LoVo (cell line): ENCODE data around the gene HOXB5.

Source experiments
- DNase-seq: peaks from one replicate; pipeline ENCODE4 v3.0.0-alpha.2; 2016; ENCODE audit warnings: low spot score

HOXB5 gene

DNA sequence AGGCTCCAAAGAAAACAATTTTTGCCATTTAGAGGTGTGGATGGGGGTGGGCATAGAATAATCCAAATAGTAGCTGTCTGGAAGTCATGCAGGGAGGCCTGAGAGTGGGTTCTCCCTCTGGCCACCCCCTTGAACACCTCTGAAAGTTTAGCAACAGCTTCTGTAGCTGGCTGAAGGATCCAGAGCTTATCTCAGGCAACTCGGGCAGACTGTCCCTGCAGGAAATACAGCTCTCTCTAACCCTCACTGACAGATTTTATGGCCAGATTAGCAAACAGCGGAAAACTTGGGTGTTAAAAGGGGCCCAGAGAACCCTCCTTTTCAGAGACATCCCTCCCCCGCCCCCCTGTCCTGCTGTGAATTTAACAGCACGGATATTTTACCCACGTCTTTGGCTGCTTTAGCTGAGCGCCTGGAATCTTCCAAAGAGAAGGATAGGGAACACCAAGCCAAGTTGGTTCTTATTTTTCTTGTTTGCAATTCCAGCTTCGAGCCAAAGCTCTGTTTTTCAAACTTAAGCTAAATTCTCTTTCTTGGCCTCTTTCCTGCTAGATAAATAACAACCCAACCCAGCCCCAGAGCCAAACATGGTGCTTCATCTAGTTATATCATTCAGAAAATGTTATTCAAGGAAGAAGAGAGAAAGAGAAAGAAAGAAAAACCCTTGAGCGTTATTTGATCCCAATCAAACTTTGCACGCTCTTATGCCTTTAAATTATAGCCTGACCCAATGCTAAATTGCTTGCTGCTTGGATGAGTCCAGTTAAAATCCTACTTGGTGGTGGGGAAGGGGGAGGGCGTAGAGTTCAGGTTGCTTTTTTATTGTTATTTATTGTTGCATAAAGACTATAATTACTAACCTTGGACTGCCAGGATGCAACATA, 46.4 kb downstream of the HOXB5 start:
- no peak for DNase-seq

- no peak for DNase-seq
These were observed 47.2 kb downstream of the HOXB5 start for GRCh38 chr17:48546137-48546923.

GRCh38 chr17:48545539-48545938, 48.0 kb downstream of the HOXB5 start:
- no peak for DNase-seq

DNA sequence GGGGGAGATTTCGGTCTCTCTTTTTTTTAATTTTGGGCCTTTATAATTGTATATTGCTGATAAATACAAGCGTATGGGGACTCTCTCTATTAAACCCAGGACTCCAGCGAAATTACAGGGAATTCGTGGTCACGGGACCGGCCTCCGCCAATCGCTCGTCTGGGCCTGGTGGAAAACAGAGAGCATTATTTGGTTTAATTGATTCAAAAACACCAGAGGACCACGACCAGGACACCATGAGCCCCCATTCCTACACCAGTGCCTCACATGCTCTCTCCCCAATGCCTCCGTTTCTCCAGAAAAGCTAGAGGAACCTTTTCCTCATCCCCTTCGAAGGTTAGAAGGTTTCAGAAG, 48.6 kb downstream of the HOXB5 start, which contains the start of gene HOXB2:
Gene HOXB2, minus strand, starts transcription at position 88 of the 354 bp plus-strand sequence. CDS start 198 bp downstream, outside the sequence.
- DNase-seq, result no peak

GRCh38 chr17:48544349-48545021, 49.1 kb downstream of the HOXB5 start:
- DNase-seq, result no peak

DNA sequence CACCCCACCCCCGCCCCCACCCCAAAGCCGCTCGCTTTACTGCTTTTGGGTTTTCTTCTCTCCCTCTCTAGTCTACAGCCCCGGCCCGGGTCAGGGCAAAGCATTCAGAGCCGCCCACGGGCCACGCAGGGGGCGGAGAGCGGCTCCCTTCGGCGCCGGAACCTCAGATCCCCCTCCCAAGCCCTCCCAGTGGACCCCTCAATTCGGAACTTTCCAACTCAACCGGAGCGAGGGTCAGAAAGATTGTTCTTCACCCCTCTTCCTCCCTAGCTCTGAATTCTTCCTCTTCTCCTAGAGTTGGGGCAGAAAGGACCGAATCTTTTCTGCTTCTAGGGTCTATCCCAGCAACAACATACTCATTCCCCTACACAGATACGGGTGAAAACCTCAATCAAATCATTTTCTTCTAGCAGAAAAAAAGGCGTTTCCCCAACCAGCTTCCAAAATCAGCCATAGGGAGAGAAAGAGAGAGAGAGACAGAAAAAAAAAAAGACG, 49.7 kb downstream of the HOXB5 start:
- DNase-seq, result no peak

GRCh38 chr17:48543107-48543853, 50.3 kb downstream of the HOXB5 start:
- DNase-seq, result no peak

- no peak for DNase-seq
These were observed 50.9 kb downstream of the HOXB5 start for GRCh38 chr17:48542698-48543106.

DNA sequence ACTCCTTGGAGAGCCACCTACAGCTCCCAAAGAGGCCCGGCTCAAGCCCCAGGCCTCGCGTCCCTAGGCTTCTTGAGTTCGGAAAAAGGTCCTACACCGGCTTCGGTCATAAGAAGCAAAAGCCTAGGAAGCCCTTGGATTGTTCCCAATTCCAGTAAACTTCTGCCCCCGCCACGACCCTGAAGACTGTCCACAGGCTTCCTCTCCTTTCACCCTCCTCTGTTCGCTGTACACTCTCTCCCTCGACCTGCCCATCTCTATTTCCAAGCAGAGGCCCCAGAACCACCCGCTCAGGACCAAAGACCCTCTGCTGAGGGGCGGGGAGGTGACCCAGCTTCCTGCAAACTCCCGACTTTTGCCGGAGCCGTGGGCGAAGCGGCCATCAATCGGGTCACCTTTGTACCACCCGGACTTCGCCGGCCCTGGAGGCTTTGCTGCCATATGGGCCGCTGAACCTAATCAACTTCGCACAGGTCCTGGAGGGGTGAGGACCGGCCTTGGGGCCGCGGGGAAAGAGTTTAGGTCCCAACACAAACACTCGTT, 51.4 kb downstream of the HOXB5 start:
- DNase-seq, result no peak

- DNase-seq, result no peak
These were observed 51.9 kb downstream of the HOXB5 start for GRCh38 chr17:48541577-48542113.
